Keratinocyte (primary cell): ENCODE data around the gene HTR3C. TPM values are rescaled to one million over a fixed set of nuclear protein-coding genes. Genes with fewer than 3 reads are reported as not detected.

ENCODE experiments used
- DNase-seq: peaks from one replicate; pipeline ENCODE4 v3.0.0-alpha.2; 2011; ENCODE audit warnings: low read depth, missing footprints, low spot score
- FAIRE-seq: peaks from 2 replicates; lab custom pipeline; 2011; peaks lifted over from hg19 to GRCh38; lab: Jason Lieb, UNC
- H2AFZ ChIP-seq: 2 replicates; pipeline ENCODE4 v1.6.0; 2012; ENCODE audit warnings: low read length, control low read depth, inconsistent platforms; ENCODE audit not compliant: control insufficient read depth
- H3K27ac ChIP-seq: 2 replicates; pipeline ENCODE4 v1.5.1; 2011; ENCODE audit warnings: low read length; ENCODE audit not compliant: control insufficient read depth, insufficient read depth
- H3K27me3 ChIP-seq: 3 replicates; pipeline ENCODE4 v1.6.0; 2011; ENCODE audit warnings: low read length; ENCODE audit not compliant: control insufficient read depth, insufficient read depth; ENCODE audit errors: extremely low read depth
- H3K36me3 ChIP-seq, 2 experiments: 2 replicates in 1 of 2; 3 replicates in 1 of 2; pipeline ENCODE4 v1.5.1; 2011; ENCODE audit warnings: low read length in 2 of 2, mild to moderate bottlenecking in 1 of 2; ENCODE audit not compliant: control insufficient read depth in 2 of 2, insufficient read depth in 2 of 2; ENCODE audit errors: extremely low read depth in 1 of 2
- H3K4me1 ChIP-seq: 3 replicates; pipeline ENCODE4 v1.5.1; 2011; ENCODE audit warnings: low read length; ENCODE audit not compliant: control insufficient read depth, insufficient read depth; ENCODE audit errors: extremely low read depth
- H3K4me2 ChIP-seq: 3 replicates; pipeline ENCODE4 v1.6.0; 2011; ENCODE audit warnings: low read depth, low read length; ENCODE audit not compliant: control insufficient read depth, insufficient read depth; ENCODE audit errors: extremely low read depth
- H3K4me3 ChIP-seq, 3 experiments: fragments of 200-600 bp in 1 of 3; sonication (generic) in 1 of 3; 2 replicates in 2 of 3; 3 replicates in 1 of 3; pipeline ENCODE4 v1.5.1; 2011 to 2016; ENCODE audit warnings: low read length in 3 of 3, mild to moderate bottlenecking in 3 of 3, control low read depth in 2 of 3, inconsistent platforms in 1 of 3, low read depth in 1 of 3, mixed read lengths in 1 of 3, mixed run types in 1 of 3, moderate library complexity in 1 of 3; ENCODE audit not compliant: control insufficient read depth in 2 of 3, insufficient read depth in 2 of 3; ENCODE audit errors: extremely low read depth in 1 of 3
- H3K79me2 ChIP-seq: 2 replicates; pipeline ENCODE4 v1.6.0; 2012; ENCODE audit warnings: low read length; ENCODE audit not compliant: control insufficient read depth, insufficient read depth
- H3K9ac ChIP-seq: 3 replicates; pipeline ENCODE4 v1.6.0; 2011; ENCODE audit warnings: low read length; ENCODE audit not compliant: control insufficient read depth, insufficient read depth; ENCODE audit errors: extremely low read depth
- H3K9me1 ChIP-seq: 3 replicates; pipeline ENCODE4 v1.6.0; 2011; ENCODE audit warnings: low read length; ENCODE audit not compliant: control insufficient read depth, insufficient read depth; ENCODE audit errors: extremely low read depth
- H3K9me3 ChIP-seq: 2 replicates; pipeline ENCODE4 v1.5.1; 2012; ENCODE audit warnings: low read depth, low read length; ENCODE audit not compliant: control insufficient read depth
- H4K20me1 ChIP-seq: 3 replicates; pipeline ENCODE4 v1.6.0; 2011; ENCODE audit warnings: low read length; ENCODE audit not compliant: control insufficient read depth, insufficient read depth; ENCODE audit errors: extremely low read depth
- EZH2 ChIP-seq: IDR thresholded peaks from one replicate; pipeline ENCODE4 v1.6.1; 2012; ENCODE audit warnings: inconsistent platforms, mild to moderate bottlenecking, low read length, moderate library complexity
- dilution Hi-C: fragments of 300-500 bp; cut with MboI; formaldehyde crosslinking; loops from one replicate; pipeline ENCODE4 v1.7.0; 2020; ENCODE audit warnings: low sequenced_read_pairs; ENCODE audit not compliant: extremely low pct_ligation_motif_present
- polyA plus RNA-seq, 5 experiments: library from polyadenylated mRNA; depleted of rRNA in 3 of 5; stranded (reverse) in 3 of 5; stranded (forward) in 1 of 5; unstranded in 1 of 5; fragments of >200 nt; gene quantifications; 1 replicate in 1 of 5; 2 replicates in 3 of 5; 3 replicates in 1 of 5; pipeline versions ENCODE4 v1.2.1 to v1.2.3, GENCODE V29; 2011 to 2012; ENCODE audit warnings: missing spikeins in 2 of 5, low read depth in 1 of 5, low replicate concordance in 1 of 5
- TF ChIP-seq, protein P1 (sequence below), 3 experiments: IDR thresholded peaks in 1 of 3; conservative IDR thresholded peaks in 1 of 3; optimal IDR thresholded peaks in 1 of 3; 2 replicates in 2 of 3; 3 replicates in 1 of 3; pipeline versions ENCODE3 to v1.5.1; 2011; ENCODE audit warnings: low read length in 3 of 3, mild to moderate bottlenecking in 3 of 3, moderate library complexity in 2 of 3, control low read depth in 1 of 3, inconsistent platforms in 1 of 3; ENCODE audit not compliant: insufficient read depth in 2 of 3; ENCODE audit errors: extremely low read depth in 1 of 3

The HTR3C gene
- polyA plus RNA-seq, 1 donor (not counting 4 experiments of a cell fraction or from before 2014, with no cell fraction given): not detected

DNA sequence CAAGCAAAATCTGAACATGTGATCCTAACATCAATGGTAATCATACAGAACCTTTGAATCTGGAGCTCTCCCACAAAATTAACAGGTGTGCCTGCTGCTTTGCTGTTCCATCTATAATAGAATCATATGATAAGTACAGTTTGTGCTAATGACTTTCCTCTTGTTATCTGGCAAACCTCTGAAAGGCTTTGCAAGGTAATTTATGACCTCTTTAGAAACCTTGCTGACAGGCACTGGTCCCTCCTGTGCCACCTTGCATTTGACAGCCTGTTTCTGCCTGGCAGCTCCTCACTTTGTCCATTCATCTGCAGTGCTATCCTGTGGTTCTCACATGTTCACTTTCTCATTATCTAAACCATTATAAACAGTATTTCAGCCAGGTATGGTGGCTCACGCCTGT is 10.2 kb upstream of the HTR3C start:
- no peaks in the 10 kb centered on the region for H3K4me1 ChIP-seq
- no peak overlapping the region for H3K27ac ChIP-seq
- no peaks in the 10 kb centered on the region for H3K27me3 ChIP-seq
- no peak overlapping the region for H3K4me3 ChIP-seq
- H3K9me1 ChIP-seq: no peaks in the 10 kb centered on the region
- no peaks in the 10 kb centered on the region for H3K79me2 ChIP-seq
- H3K36me3 ChIP-seq: no peaks in the 10 kb centered on the region
- H2AFZ ChIP-seq: no peak overlapping the region
- no peak for FAIRE-seq
- DNase-seq: no peak
- H3K9ac ChIP-seq: no peak overlapping the region
- no peak for TF ChIP-seq EZH2
- TF ChIP-seq, protein P1, sequence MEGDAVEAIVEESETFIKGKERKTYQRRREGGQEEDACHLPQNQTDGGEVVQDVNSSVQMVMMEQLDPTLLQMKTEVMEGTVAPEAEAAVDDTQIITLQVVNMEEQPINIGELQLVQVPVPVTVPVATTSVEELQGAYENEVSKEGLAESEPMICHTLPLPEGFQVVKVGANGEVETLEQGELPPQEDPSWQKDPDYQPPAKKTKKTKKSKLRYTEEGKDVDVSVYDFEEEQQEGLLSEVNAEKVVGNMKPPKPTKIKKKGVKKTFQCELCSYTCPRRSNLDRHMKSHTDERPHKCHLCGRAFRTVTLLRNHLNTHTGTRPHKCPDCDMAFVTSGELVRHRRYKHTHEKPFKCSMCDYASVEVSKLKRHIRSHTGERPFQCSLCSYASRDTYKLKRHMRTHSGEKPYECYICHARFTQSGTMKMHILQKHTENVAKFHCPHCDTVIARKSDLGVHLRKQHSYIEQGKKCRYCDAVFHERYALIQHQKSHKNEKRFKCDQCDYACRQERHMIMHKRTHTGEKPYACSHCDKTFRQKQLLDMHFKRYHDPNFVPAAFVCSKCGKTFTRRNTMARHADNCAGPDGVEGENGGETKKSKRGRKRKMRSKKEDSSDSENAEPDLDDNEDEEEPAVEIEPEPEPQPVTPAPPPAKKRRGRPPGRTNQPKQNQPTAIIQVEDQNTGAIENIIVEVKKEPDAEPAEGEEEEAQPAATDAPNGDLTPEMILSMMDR (optimal IDR thresholded peaks at IDR 0.05 in 1 of 3, IDR thresholded peaks at IDR 0.05 in 1 of 3, conservative IDR thresholded peaks at IDR 0.05 in 1 of 3; ENCODE audit: extremely low read depth in 1 of 3, insufficient read depth in 2 of 3, low read length in 3 of 3): no peak
- H4K20me1 ChIP-seq: no peaks in the 10 kb centered on the region
- no peaks in the 10 kb centered on the region for H3K9me3 ChIP-seq
- dilution Hi-C loops: no loop called here
- no peak overlapping the region for H3K4me2 ChIP-seq

DNA sequence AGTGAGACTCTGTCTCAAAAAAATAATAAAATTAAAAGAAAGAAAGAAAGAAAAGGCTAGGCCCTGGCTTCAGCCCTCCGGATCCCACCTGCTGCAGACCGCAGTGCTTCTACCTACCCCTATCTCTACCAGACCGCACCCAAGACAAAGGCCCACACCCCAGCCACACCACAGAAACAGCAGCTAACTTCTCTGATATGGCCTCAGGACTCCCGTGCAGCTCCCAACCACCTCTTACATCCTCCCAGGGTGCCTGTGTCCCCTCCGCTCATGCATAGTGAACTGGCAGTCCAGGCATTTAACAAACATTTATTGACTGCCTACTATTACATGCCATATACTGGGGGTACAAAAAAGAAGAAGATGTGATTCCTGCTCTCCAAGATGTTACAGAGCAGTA is 6.9 kb upstream of the HTR3C start:
- Histone ChIP-seq H3K27me3 (no peaks in the 10 kb centered on the region), H3K4me3 (no peak overlapping the region), H2AFZ (no peak overlapping the region), H4K20me1 (no peaks in the 10 kb centered on the region), H3K4me1 (no peaks in the 10 kb centered on the region), H3K36me3 (no peaks in the 10 kb centered on the region), H3K9me3 (no peaks in the 10 kb centered on the region), H3K79me2 (no peaks in the 10 kb centered on the region), H3K9ac (no peak overlapping the region), H3K4me2 (no peak overlapping the region), H3K27ac (no peak overlapping the region), H3K9me1 (no peaks in the 10 kb centered on the region)
- no peak for DNase-seq
- FAIRE-seq: no peak
- dilution Hi-C loops: no loop called here
- no peak for TF ChIP-seq EZH2
- TF ChIP-seq, protein P1 (optimal IDR thresholded peaks at IDR 0.05 in 1 of 3, IDR thresholded peaks at IDR 0.05 in 1 of 3, conservative IDR thresholded peaks at IDR 0.05 in 1 of 3; ENCODE audit: extremely low read depth in 1 of 3, insufficient read depth in 2 of 3, low read length in 3 of 3): no peak
